Esophagus squamous epithelium (tissue), 4 donors: Measurements from ENCODE around the gene CHST14.

ENCODE experiments used
- POLR2A ChIP-seq, 4 donors: fragments of 450-650 bp; IDR thresholded peaks; one replicate each; pipeline ENCODE4 v1.6.1; 2017; ENCODE audit warnings: antibody characterized with exemption in 4 of 4, mild to moderate bottlenecking in 4 of 4, moderate library complexity in 3 of 4
- TF ChIP-seq, protein P1 (sequence below), 6 experiments: fragments of 450-650 bp in 4 of 6; fragments of 200-600 bp in 2 of 6; sonication (generic) in 2 of 6; IDR thresholded peaks; one replicate each; pipeline ENCODE4 v1.5.1; 2016 to 2019; ENCODE audit warnings: antibody characterized with exemption in 6 of 6, mild to moderate bottlenecking in 4 of 6, moderate library complexity in 4 of 6

DNA sequence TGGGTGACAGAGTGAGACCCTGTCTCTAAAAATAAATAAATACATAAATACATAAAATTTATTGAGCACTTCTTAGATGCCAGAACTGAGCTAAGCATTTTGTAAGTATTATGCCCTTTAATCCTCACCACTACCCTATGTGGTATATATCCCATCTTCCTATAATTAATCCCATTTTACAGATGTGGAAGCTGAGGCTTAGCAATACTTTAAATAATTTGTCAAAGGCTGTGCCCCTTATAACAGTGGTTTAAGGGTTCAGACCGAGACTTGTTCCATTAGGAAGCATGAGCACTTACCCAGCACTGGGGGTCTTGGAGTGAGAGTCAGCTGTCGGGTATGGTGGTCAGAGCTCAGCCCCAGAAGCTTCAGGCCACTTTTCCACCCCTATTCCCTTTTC lies 7.5 kb upstream of the CHST14 start:
- TF ChIP-seq, protein P1, sequence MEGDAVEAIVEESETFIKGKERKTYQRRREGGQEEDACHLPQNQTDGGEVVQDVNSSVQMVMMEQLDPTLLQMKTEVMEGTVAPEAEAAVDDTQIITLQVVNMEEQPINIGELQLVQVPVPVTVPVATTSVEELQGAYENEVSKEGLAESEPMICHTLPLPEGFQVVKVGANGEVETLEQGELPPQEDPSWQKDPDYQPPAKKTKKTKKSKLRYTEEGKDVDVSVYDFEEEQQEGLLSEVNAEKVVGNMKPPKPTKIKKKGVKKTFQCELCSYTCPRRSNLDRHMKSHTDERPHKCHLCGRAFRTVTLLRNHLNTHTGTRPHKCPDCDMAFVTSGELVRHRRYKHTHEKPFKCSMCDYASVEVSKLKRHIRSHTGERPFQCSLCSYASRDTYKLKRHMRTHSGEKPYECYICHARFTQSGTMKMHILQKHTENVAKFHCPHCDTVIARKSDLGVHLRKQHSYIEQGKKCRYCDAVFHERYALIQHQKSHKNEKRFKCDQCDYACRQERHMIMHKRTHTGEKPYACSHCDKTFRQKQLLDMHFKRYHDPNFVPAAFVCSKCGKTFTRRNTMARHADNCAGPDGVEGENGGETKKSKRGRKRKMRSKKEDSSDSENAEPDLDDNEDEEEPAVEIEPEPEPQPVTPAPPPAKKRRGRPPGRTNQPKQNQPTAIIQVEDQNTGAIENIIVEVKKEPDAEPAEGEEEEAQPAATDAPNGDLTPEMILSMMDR (IDR thresholded peaks at IDR 0.05): no peak
- TF ChIP-seq POLR2A (IDR thresholded peaks at IDR 0.05): no peak
